GM23248 (cell line): ENCODE data around the gene FOSL1.

ENCODE experiments used
- EZH2 ChIP-seq: fragments of 200-600 bp; sonication (generic); IDR thresholded peaks from 2 replicates; pipeline ENCODE4 v1.6.1; 2018; ENCODE audit warnings: antibody characterized with exemption, mild to moderate bottlenecking; ENCODE audit not compliant: insufficient read depth, poor library complexity, severe bottlenecking
- EZH2phosphoT487 ChIP-seq: fragments of 200-600 bp; sonication (generic); IDR thresholded peaks from 2 replicates; pipeline ENCODE4 v1.6.1; 2018; ENCODE audit warnings: antibody characterized with exemption, moderate library complexity, mild to moderate bottlenecking, low read depth; ENCODE audit not compliant: insufficient read depth

DNA sequence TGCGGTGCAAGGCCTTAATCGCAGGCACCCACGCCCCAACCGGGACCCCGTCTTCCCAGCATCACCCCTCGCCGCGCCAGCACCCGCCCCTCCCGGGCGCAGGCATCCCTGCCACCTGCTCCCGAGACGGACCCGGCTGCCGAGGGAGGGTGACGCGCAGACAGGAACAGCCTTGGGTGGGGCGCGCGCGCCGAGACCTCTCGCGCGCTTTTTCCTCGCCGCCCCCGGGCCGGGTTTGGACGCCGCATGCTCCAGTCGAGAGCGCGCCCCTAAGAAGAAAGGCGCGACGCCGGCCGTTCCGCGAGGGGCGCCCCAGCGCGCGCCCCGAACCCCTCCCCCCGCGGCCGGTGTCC is 42.7 kb downstream of the FOSL1 start:
- no peak for TF ChIP-seq EZH2phosphoT487
- no peak for TF ChIP-seq EZH2
